ENCODE measurements around the gene FHL2. TPM values are rescaled to one million over a fixed set of nuclear protein-coding genes. Genes with fewer than 3 reads are reported as not detected.
A peak's percentile ranks its signal among the peaks of the same experiment; 100 is the strongest.

The FHL2 gene
- total RNA-seq, 6 donors from 2014 or later, result 2.4 to 15.0 (median 7.2) TPM

- H3K27ac ChIP-seq, result no peak overlapping the region
- WGBS, 2 donors, result 88 to 94% methylated on average over 2 of the region's 2 CpGs
- DNase-seq (no peak), ATAC-seq (ENCODE audit: low FRiP score in 2 of 2) (no peak)
- H3K4me1 ChIP-seq, result peaks cover 21 to 28% (median 23%) of the 10 kb centered on the region in 4 donors
- no peaks in the 10 kb centered on the region for H3K9me3 ChIP-seq
- no peak overlapping the region for H3K4me3 ChIP-seq
- no peaks in the 10 kb centered on the region for H3K27me3 ChIP-seq
- peaks cover 0 to 19% (median 0%) of the 10 kb centered on the region in 4 donors for H3K36me3 ChIP-seq
- TF ChIP-seq CTCF (IDR thresholded peaks at IDR 0.05), result no peak
These were observed 63.4 kb downstream of the FHL2 start for GRCh38 chr2:105335469-105335868.

DNA sequence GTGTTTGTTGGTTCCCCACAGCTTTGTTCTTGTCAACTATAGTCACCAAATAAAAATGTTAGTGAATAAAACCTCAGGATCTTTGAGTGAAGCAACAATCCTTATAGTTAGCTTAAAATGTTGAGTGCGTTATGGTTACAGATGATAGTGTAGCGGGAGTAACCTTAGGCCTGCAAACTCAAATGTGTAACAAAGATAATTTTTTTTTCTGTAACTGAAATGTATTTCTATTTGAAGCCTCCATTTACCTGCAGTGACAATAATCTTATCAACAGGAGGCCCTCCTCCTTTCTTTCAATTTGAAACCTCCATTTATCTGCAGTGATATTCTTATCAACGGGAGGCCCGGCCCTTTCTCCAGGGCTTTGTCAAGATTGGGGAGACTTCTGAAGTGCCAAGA is 64.6 kb downstream of the FHL2 start:
- Histone ChIP-seq H3K27ac (no peak overlapping the region), H3K4me3 (no peak overlapping the region), H3K36me3 (peaks cover 0 to 10% (median 0%) of the 10 kb centered on the region in 4 donors), H3K4me1 (peaks cover 21 to 34% (median 28%) of the 10 kb centered on the region in 4 donors), H3K27me3 (no peaks in the 10 kb centered on the region), H3K9me3 (no peaks in the 10 kb centered on the region)
- ATAC-seq (ENCODE audit: low FRiP score in 2 of 2) (no peak), DNase-seq (no peak)
- WGBS, 2 donors, result 91 to 92% methylated on average over 4 of the region's 4 CpGs
- no peak for TF ChIP-seq EP300 (IDR thresholded peaks at IDR 0.05)
- no peak for TF ChIP-seq POLR2AphosphoS5 (IDR thresholded peaks at IDR 0.05)
- no peak for TF ChIP-seq POLR2A (IDR thresholded peaks at IDR 0.05)
- no peak for TF ChIP-seq CTCF (IDR thresholded peaks at IDR 0.05)

- Histone ChIP-seq H3K4me3 (no peak overlapping the region), H3K9me3 (no peaks in the 10 kb centered on the region), H3K27ac (peak overlapping the region in 2 of 4 donors; percentile 93 to 94), H3K36me3 (peaks cover 0 to 10% (median 0%) of the 10 kb centered on the region in 4 donors), H3K27me3 (no peaks in the 10 kb centered on the region), H3K4me1 (peaks cover 11 to 23% (median 20%) of the 10 kb centered on the region in 4 donors)
- DNase-seq (no peak), ATAC-seq (ENCODE audit: low FRiP score in 2 of 2) (no peak)
- TF ChIP-seq POLR2AphosphoS5 (IDR thresholded peaks at IDR 0.05) (no peak), EP300 (IDR thresholded peaks at IDR 0.05) (no peak), POLR2A (IDR thresholded peaks at IDR 0.05) (no peak), CTCF (IDR thresholded peaks at IDR 0.05) (no peak)
- 94 to 96% methylated on average over 4 of the region's 4 CpGs for WGBS, 2 donors
These were observed 68.0 kb downstream of the FHL2 start for GRCh38 chr2:105330681-105331375.

- Histone ChIP-seq H3K9me3 (no peaks in the 10 kb centered on the region), H3K27me3 (no peaks in the 10 kb centered on the region), H3K27ac (peak within 1 kb of the TSS; percentile 83 to 94 (median 92)), H3K4me3 (peak within 1 kb of the TSS; percentile 56 to 84 (median 76)), H3K36me3 (peaks cover 0 to 10% (median 0%) of the 10 kb centered on the region in 4 donors), H3K4me1 (peaks cover 11 to 23% (median 21%) of the 10 kb centered on the region in 4 donors)
- TF ChIP-seq EP300 (IDR thresholded peaks at IDR 0.05) (no peak), POLR2A (IDR thresholded peaks at IDR 0.05) (peak in 2 of 4 donors; percentile 56 to 61), CTCF (IDR thresholded peaks at IDR 0.05) (peak in 3 of 6 experiments; percentile 8 to 19 (median 17))
- peak; percentile 58 to 96 for ATAC-seq (ENCODE audit: low FRiP score in 2 of 2)
- DNase-seq, result peak; percentile 56 to 94
- WGBS, 2 donors, result 6 to 11% methylated on average over 15 to 23 of the region's 101 CpGs
These were observed 69.0 kb downstream of the FHL2 start, which contains the start of gene TGFBRAP1 for GRCh38 chr2:105329561-105330495. Gene TGFBRAP1 (minus strand): TSS chr2:105329735. CDS start chr2:105308301, 21,434 bp downstream.

All from upper lobe of left lung (tissue), 6 donors.